Stimulated activated naive CD4-positive, alpha-beta T cell (primary cell): Measurements from ENCODE around the gene FBXL7.

Experiments
- DNase-seq, 6 experiments: peaks; one replicate each; lab custom pipeline; 2025; lab: John Stamatoyannopoulos, UW

FBXL7 gene

GRCh38 chr5:15499528-15500324, at the start of gene FBXL7:
FBXL7 (plus strand) TSS chr5:15500180.
- no peak for DNase-seq

- DNase-seq: no peak
Observed at GRCh38 chr5:15450473-15450872, 49.5 kb upstream of the FBXL7 start.

- no peak for DNase-seq
Observed at GRCh38 chr5:15450949-15451348, 49.0 kb upstream of the FBXL7 start.

- no peak for DNase-seq
Observed at GRCh38 chr5:15452030-15452429, 48.0 kb upstream of the FBXL7 start.

- no peak for DNase-seq
Observed at GRCh38 chr5:15452781-15453180, 47.2 kb upstream of the FBXL7 start.

GRCh38 chr5:15459200-15459599, 40.8 kb upstream of the FBXL7 start:
- no peak for DNase-seq

GRCh38 chr5:15463231-15463980, 36.6 kb upstream of the FBXL7 start:
- DNase-seq: no peak

- no peak for DNase-seq
Observed at GRCh38 chr5:15472116-15472515, 27.9 kb upstream of the FBXL7 start.

GRCh38 chr5:15474143-15474719, 25.7 kb upstream of the FBXL7 start:
- no peak for DNase-seq

- no peak for DNase-seq
Observed at GRCh38 chr5:15475367-15475766, 24.6 kb upstream of the FBXL7 start.

- DNase-seq: no peak
Observed at GRCh38 chr5:15476977-15477376, 23.0 kb upstream of the FBXL7 start.

- DNase-seq: no peak
Observed at GRCh38 chr5:15480436-15480835, 19.5 kb upstream of the FBXL7 start.

- no peak for DNase-seq
Observed at GRCh38 chr5:15483351-15484097, 16.5 kb upstream of the FBXL7 start.

- no peak for DNase-seq
Observed at GRCh38 chr5:15487228-15487627, 12.8 kb upstream of the FBXL7 start.

- DNase-seq: no peak
Observed at GRCh38 chr5:15489571-15490235, 10.3 kb upstream of the FBXL7 start.

GRCh38 chr5:15492545-15492944, 7.4 kb upstream of the FBXL7 start:
- no peak for DNase-seq

- no peak for DNase-seq
Observed at GRCh38 chr5:15493501-15493900, 6.5 kb upstream of the FBXL7 start.

- no peak for DNase-seq
Observed at GRCh38 chr5:15495026-15495425, 5.0 kb upstream of the FBXL7 start.

- no peak for DNase-seq
Observed at GRCh38 chr5:15496886-15497285, 3.1 kb upstream of the FBXL7 start.

- no peak for DNase-seq
Observed at GRCh38 chr5:15500325-15501001, 483 bp downstream of the FBXL7 start.

- DNase-seq: no peak
Observed at GRCh38 chr5:15501091-15501791, 1.3 kb downstream of the FBXL7 start.
